ENCODE measurements around the gene HOXD9.

The HOXD9 gene

DNA sequence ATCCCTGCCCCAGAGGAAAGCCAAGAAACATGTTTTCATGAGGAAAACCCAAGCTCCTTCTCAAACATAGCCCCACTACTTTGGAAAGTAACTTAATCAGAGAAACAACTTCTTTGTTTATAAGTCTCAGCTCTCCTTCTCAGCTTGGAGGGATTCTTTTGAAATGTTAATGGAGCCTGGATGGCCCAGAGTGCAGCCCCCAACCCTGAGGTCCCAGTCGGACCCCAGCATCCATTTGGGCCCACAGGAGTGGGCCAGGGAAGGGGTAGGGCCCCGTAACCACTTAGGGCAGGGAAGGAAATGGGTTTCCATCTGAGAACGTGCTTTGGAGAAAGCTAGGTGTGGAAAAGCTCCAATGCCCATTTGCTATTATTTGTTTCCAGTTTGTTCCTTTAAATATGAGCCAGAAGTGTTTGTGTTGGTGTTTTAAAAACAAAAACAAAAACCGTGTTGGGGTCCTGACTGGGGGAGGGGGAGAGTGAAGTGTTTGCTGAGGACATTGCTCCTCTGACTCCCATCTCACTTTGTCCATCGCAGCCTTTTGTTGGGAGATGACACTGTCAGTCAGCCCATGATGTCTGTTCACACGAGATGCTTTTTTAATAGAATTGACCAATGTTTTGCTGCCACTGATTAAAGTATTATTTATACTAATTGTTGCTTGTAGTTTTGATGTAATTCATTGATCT is 33.0 kb downstream of the HOXD9 start:
- DNase-seq: no peak

DNA sequence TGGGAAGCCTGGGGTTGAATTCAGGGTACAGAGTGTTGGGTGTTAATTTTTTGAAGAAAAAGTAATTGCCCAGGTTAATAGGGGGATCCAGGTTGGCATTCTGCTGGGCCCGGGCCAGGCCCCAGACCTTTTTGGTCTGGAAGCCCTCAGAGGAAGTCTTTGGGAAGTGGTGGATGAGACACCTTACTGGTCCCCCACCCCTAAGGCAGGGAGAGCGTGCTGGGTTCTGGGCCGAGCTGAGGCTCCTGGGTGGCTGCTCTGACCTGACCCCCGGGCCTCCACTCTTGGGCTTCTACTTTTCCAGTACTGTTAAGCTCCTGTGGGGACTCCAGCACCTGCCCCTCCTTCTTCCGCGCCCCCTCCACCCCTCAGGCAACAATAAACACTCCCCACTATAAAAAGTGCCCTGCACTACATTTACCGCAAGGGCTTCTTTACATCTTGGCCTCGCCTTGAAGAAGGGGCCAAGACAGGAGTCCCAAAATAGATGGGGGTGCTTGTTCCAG is 33.8 kb downstream of the HOXD9 start:
- DNase-seq: no peak

DNA sequence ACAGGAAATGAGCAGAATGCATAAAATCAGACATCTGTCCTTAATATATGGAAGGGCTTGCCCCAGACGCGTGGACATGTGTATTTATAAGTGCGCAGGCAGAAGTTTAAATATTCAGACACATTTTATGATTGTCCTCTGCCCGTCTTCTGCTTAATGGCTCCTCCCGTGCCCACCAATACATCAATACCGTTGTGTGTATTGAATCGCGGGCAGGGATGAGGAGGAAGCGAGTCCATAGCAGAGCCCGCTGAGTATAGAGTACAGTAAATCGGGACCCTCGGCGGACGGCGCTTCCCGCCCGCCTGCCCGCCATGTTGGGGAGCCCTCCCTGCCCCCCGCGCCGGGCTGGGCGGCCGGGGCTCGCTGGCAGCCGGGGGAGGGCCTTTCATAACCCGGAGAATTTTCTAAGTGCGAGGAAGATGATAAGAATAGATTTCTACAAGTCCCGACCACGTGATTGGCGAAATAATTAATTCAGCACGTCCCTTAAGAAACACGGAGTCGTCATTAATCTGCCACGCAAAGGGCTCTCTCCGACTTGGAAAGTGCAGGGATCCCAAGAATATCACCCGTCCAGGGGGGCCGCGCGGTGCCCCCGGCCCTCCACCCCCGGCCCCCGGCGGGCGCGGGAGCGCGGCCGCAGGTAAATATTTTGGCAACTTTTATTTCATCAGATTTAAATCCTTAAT is 34.4 kb downstream of the HOXD9 start, which contains the start of gene HOXD3:
Gene HOXD3, plus strand, starts transcription at position 501 of the 692 bp plus-strand sequence. CDS start 11,808 bp downstream, outside the sequence.
- peak; percentile 54 for DNase-seq

DNA sequence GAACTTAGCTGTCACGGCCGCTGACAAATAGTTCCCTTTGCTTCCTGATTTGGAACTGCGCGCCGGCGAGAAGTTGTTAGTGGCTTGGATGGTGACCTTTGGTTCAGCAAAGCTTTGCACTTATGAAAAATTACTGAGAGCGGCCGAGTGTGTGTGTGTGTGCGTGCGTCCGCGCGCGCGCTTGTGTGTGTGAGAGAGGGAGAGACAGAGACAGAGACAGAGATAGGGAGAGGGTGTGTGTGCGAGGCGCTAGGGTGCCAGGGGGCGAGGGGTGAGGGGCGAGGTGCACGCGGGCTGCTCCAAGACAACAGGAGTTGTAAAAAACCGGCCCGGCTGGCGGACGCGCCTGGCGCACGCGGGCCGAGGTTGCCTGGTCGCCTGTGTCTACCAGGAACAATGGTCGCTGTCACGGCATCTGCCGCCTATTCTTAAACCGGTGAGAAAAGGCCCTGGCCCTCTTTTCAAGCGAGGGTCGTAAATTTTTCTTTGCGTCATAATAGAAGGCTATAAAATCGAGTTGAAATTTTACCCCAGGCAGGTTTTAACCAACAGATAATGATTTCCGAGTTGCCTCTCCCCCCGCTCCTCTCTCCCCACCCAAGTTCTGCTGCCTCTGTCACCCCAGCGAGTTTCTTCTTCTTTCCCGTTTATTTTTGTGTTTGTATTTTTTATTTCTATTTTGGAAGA is 35.1 kb downstream of the HOXD9 start:
- peak; percentile 77 for DNase-seq

DNA sequence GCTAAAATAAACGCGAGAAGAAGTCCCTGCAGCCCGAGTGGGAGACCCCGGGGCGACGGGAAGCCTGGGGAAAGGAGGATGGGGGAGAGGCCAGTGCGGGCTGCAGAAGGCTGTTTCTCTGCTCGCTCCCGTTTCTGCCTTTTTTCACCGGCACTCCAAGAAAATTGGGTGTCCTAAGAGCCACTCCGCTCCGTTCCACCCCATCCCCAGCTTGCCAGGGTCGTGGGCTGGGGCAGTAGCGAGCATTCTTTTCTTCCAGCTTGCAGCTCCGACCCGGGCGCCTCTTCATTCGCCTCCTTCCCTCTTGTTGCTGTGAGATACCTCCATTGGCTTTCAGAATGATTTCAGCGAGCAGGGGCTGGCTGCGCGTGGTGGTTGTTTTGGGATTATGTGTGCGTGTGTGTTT is 35.7 kb downstream of the HOXD9 start:
- no peak for DNase-seq

DNA sequence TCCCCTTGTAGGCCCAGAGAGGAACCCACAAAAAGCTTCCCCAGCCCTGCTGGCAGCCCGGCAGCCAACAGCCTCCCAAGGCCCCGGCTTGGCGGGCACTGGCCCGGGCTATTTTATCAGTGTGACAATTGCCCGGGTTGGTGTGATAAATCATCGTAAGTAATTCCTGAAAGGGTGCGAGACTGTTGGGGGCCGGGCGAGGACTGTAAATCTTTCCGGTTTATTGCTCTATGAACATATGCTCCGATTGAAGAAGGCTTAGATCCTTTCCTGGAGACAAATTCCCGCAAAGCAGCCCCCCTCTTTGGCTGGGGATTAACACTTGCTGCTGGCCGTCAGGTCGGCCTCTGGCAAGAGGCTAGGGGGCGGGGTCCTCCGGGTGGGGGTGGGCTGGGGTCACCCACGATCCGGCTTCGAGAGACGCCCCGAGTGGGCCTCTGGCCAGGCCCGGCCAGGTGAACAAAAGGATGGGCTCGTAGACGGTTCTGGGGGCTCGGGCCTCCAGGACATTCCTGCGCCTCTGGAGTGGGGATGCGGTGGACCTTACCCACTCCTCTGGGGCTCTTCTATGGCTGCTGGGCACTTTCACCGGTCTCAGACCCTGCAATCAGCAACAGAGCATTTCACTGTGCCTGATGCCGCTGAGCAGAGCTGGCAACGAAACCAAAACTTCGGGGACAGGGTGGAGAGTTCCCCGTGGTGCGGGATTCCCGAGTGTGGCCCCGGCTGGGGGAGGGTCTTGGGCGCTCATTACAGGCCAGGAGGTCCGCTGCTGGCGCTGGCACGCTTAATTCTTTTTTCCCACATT is 36.5 kb downstream of the HOXD9 start:
- DNase-seq: peak; percentile 48

DNA sequence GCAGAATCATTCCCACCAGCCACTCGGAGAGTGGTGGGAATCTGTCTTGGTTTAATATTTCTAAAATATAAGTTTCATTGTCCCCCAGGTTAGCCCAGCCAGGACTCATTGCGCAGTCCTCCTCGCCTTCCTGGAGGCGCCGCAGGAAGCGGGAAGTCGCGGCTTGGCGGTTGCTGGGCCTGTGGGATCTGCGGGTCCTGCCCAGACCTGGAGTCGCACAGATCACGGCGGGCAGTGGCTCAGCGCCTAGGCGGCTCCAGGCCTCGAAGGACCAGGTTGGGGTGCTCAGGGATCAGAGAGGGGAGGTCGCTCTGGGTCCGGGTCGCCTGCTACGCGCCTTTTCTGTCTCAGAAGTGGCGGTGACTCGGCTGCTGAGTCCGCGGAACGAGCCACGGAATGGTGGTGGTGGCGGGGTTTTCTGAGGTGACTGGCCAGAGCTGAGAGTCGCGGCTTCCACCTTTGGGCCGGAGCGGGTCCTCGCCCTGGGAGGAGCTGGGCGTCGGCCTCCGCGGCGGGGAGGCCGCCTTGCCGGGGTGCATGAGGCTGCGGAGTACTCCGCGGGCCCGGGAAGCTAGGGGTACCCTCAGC is 37.2 kb downstream of the HOXD9 start:
- DNase-seq: peak; percentile 51

DNA sequence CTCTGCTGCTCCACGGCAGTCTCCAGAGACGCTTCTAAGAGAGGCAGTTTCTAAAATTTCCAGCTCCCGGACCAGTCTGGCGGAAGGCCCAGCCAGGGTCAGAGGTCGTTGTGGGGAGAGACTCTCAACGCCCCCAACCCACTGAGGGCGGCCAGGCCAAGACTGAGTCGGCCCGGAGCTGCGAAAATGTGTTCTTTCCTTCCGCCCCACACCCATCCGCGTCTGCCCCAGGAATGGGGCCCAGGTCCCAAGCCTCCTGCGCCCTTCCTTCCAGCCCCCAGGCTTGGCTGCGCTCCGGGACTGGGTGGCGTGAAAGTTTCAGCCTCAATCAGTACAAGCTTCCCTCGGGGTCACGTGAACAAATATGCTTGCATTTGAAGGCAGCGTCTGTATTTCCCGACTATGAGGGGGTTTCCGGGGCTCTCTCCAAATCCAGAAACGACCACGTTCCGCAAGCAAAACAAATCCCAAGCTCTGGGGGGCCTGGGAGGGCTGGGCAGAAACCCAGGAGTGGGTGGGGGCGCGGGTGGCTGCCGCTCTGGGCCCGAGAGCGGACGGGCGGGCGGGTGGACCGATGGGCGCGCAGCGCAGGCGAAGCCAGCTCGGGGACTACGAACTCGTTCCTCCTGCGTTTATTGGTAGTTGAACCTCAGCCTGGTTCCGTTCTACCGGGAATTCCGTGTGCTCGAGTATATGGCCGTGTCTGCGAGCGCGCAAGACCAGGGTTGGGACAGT is 37.9 kb downstream of the HOXD9 start:
- peak; percentile 67 for DNase-seq

DNA sequence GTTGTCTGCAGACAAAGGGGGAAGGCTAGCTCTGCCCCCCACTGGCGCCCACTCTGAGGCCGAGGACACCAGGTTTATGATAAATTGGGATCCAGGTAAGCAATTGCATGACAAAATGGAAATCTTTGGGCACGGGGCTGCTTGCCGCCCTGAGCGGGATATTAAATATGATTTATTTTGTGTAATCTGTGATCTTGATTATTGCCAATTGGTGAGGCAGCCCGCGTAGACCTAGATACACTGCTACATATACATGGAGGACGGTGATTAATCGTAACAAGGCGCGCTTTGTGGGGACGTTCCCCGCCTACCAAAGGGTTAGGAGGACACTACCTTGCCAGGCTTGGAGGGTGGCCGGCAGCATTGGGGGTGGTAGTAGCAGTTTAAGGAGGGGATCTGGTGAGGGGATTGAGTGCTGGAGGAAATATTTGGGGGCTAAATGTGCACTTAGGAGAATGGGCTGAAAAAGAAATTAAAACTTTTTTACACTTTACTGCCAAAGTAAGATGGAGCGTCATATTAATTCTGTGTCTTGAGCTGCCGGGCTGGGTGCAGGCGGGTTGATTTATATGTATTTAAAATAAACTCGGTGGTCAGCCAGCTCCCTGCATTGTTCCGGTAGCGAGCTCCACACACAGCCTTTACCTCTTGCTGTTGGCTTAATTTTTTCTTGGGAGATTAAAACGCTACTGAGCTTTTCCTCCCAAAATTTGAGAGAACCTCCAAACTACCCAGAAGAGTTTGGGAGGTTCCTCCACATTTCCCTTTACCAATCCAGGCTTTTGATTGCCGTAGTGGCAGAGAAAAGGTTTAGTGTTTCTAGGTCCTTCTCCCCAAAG is 38.7 kb downstream of the HOXD9 start:
- peak; percentile 55 for DNase-seq

DNA sequence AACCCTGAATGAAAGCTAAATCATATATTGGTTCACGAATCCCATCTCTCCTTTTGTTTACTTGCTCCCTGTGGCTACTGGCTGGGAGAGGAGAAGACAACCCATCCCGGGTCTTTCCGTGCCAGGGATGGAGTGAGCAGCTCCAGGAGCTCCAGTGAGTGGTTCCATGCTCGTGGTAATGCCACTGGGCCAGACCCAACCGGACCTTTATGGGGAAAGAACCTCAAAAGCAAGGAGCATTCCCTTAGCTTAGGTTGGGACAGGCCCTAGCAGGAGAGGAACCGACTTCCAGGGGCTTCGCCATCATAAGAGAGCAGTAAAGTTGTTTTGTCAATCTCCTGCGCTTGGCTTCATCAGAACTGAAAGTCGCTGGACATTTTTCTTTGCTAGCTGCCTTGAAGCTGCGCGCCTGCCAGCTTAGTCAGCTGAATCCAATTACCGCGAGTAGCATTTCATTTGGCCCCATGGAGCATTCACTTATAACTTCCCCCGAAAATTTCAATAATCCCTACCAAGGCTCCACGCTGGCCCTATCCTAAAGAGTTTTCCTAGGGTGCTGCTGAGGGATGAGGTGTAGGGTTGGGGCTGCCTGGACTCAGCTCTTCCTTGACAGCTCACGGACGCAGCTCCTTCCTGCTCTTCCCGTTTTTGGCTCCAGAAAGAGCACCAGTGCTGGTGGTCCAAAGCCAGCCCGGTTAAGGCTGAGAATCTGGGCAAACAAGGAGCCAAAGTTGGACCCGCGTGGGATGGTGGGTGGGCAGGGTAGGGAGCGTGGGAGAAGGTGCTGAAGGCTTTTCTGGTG is 39.5 kb downstream of the HOXD9 start:
- DNase-seq: peak; percentile 77

DNA sequence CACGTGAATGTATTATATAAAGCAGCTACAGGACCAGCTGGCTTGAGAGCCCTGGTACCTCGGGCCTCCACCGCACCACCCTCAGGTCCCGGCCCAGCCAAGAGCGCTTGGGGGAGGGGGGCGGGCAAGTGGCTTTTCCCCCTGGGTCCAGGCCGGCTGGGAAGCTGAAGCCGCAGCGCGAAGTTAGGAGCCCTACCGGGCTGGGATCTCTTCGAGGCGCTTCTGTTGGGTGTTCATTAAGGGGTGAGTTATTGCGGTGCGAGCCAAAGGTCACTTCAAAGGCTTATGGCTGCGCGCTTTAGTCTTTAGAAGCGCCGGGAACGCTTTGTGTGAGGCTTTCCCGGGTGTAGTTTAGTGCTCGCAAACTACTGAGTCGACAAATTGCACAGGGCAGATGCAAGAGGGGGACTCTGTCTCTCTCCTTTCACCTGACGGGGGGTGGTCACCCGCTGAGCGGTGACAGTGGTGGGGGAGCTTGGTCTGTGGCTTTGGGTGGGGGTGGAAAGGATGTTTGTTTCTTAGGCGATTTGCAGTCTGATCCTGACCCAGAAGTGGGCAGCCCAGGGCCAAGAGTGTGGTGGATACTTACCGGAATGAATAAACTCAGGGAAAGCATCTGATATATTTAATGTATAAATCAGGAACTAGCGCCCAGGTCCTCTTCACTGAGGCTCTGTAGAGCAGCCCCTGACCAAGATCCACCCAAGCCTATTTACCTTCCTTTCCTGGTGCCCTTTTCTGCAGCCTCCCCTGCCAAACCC is 40.6 kb downstream of the HOXD9 start:
- DNase-seq: peak; percentile 37

DNA sequence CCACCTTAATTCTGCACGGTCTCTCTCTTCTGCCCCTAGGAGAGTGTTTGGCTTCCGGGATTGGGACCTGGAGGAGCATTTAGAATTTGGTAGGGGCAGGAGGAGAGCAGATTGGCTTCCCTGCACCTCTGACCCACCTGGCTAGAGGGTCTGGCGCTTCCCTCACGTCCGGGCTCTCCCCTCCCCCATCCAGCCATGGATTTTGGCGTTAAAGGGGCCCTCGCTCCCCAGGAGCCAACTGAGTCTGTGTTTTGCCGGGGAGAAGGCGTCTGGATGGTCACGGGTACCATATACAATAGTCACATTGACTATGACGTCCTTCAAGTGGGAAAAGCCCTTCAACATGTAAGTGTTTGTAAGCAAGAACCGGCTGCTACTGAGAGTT is 41.1 kb downstream of the HOXD9 start:
- peak; percentile 7 for DNase-seq

DNA sequence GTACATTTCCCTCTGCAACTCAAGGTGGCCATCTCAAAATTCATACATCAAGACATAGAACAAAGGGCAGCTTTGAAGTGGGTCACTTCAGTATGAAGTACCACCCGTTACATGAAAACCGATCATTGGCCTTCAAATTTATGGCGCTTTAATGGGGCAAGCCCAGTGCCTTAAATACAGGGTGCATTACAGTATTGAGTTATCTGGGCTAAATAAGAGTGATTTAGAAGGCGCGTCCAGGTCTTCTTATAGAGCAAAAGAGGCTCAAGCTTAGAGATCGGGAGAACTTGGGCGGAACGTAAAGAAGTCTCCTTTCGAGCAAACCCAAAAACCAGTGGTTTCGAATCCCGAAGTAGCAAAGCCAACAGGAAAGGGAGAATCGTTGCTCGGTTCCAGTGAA is 41.7 kb downstream of the HOXD9 start:
- DNase-seq: no peak

DNA sequence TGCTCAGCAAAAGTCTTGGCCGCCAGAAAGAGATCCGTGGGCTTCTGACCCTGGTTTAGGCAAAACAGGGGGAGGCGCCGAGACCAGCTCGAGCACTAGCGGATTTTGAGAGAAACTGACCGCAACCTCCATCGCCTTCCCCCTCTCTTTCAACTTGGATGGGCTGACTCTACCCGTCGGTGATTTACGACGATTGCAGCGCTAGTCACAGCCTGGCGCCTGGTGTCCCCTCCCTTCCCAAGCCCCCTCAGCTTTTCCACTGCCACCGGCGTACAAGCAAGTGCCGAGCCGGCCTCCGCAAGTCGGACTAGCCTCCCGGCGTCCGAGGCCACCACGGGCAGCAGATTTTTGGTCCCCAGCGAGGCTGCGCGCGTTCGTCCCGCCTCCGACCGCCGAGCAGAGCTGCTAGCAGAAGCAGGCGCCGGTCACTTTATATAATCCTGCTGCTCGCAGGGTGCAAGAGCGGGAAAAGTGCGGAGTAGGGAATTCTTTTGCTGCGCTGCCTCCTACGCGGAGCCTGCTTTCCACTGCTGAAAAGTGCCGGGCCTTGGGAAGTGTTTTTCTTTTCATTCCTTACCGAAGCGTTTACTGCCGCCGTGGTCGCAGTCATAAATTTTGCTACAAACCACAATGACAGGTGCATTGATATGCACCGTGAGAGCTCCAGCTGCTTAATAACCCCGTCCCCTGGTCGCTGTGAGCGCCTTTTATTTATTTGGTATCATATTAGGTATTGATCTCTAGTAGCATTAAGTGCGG is 42.3 kb downstream of the HOXD9 start:
- peak; percentile 64 for DNase-seq

DNA sequence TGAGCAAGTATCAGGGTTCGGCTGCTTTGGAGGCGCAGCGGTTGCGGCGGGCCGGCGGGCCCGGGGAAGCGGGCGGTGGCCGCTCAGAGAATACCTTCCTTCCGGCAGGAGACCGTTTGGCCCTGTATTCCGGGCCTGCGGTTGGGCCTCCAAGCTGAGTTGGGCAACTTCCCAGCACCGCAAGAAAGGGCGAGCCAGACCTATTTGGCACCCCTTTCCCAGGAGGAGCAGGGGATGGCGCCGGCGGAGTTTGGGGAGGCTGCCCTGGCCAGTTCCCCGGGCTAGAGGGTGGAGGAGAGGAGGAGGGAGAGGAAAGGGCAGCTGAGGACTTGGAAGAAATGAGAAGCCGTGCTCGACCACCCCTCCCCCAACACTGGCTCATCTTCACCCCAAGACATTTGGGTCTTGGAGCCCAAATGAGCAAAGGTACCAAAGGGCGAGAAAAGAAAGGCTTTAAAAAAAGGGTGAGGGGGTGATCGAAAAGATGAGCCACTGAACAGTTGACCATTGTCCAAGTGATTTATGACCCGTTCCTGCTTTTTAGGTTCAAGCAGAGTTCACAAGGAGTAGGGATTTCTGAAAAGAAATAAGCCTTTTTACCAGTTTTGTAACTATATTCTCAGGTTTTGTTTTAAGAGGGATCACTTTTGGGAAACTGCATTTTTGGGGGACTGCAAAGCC is 43.0 kb downstream of the HOXD9 start:
- DNase-seq: peak; percentile 13

DNA sequence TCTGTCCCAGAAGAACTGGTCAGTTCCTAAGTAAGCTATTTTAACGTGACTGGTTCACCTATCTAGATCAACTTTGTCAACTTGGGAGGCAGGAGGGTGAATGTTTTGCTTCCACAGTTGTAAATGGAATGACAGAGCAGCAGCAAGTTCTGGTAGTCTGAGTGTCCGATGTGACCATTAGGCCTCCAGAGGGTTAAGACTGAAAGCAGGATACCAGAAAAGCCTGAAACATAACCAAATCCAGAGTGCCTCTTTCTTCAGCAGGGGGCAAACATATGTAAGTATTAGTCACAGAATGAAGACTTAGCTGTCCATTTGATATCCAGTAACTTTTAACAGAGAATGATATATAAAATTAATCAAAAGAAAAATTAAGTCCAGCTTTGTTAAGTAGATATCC is 43.8 kb downstream of the HOXD9 start:
- peak; percentile 13 for DNase-seq

DNA sequence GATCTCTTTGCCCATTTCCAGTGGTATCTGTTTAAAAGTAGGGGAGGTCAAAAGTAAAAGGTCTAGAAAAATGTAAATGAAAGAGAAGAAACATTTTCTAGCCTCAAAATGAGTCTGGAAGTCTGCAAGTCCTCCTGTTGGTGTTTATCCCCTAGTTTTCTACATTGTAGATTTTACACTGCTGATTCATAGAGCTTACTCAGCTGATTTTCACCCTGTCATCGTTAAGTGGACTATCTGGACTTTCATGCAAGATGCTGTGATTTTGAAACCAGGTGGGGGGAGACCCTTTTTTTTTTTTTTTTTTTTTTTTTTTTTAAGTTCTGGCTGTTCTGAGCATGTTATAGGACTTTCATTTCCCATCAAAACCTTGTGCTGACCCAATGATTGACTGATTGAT is 44.9 kb downstream of the HOXD9 start:
- no peak for DNase-seq

DNA sequence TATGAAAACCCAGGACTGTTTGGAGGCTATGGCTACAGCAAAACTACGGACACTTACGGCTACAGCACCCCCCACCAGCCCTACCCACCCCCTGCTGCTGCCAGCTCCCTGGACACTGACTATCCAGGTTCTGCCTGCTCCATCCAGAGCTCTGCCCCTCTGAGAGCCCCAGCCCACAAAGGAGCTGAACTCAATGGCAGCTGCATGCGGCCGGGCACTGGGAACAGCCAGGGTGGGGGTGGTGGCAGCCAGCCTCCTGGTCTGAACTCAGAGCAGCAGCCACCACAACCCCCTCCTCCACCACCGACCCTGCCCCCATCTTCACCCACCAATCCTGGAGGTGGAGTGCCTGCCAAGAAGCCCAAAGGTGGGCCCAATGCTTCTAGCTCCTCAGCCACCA is 46.7 kb downstream of the HOXD9 start:
- DNase-seq: no peak

Measured in eye (tissue), 1 donor.